Stimulated activated CD8-positive, alpha-beta memory T cell treated with anti-CD3 and anti-CD28 coated beads, Interleukin-15, amount 100 ng/mL, for 48 hours (primary cell): ENCODE data around the gene ACOT8.
A peak's percentile ranks its signal among the peaks of the same experiment; 100 is the strongest.
"Not testable (repeated sequence)": the region's sequence is repeated elsewhere in the genome, so short reads cannot be mapped to it uniquely, and the experiment has no call there.

Experiments used
- DNase-seq, 2 donors: peaks; one replicate each; pipeline ENCODE4 v3.0.0-alpha.2; 2020; ENCODE audit warnings: low read depth in 2 of 2

The ACOT8 gene

GRCh38 chr20:45853484-45853883 is 3.7 kb downstream of the ACOT8 start:
- DNase-seq = no peak

- DNase-seq = no peak
These were observed 4.9 kb downstream of the ACOT8 start for GRCh38 chr20:45852326-45852725.

- no peak for DNase-seq
These were observed 5.7 kb downstream of the ACOT8 start for GRCh38 chr20:45851501-45851900.

GRCh38 chr20:45850926-45851325 is 6.3 kb downstream of the ACOT8 start:
- DNase-seq = no peak

GRCh38 chr20:45850238-45850637 is 7.0 kb downstream of the ACOT8 start:
- DNase-seq = no peak

- no peak for DNase-seq
These were observed 8.1 kb downstream of the ACOT8 start for GRCh38 chr20:45848969-45849582.

GRCh38 chr20:45848421-45848820 is 8.8 kb downstream of the ACOT8 start:
- no peak for DNase-seq

GRCh38 chr20:45845452-45845851 is 11.7 kb downstream of the ACOT8 start:
- DNase-seq = no peak

GRCh38 chr20:45843506-45843905 is 13.7 kb downstream of the ACOT8 start:
- DNase-seq = no peak

GRCh38 chr20:45842169-45842812 is 14.9 kb downstream of the ACOT8 start:
- no peak for DNase-seq

GRCh38 chr20:45841407-45842129 is 15.6 kb downstream of the ACOT8 start:
- DNase-seq = no peak

- no peak for DNase-seq
These were observed 16.4 kb downstream of the ACOT8 start for GRCh38 chr20:45840700-45841198.

GRCh38 chr20:45836841-45837240 is 20.4 kb downstream of the ACOT8 start:
- DNase-seq = no peak

GRCh38 chr20:45835825-45836224 is 21.4 kb downstream of the ACOT8 start:
- no peak for DNase-seq

- no peak for DNase-seq
These were observed 21.8 kb downstream of the ACOT8 start for GRCh38 chr20:45835329-45835765.

GRCh38 chr20:45834797-45835161 is 22.4 kb downstream of the ACOT8 start:
- no peak for DNase-seq

- peak in 1 of 2 donors; percentile 35 for DNase-seq
These were observed 23.1 kb downstream of the ACOT8 start for GRCh38 chr20:45833883-45834796.

GRCh38 chr20:45833030-45833882 is 23.9 kb downstream of the ACOT8 start, which contains the start of gene SNX21:
TSS of gene SNX21 (plus strand) at chr20:45833799. CDS start at chr20:45833920, 121 bp downstream.
- DNase-seq = no peak

GRCh38 chr20:45832619-45833018 is 24.6 kb downstream of the ACOT8 start:
- DNase-seq = no peak

GRCh38 chr20:45829673-45830106 is 27.5 kb downstream of the ACOT8 start:
- not testable (repeated sequence) for DNase-seq

- DNase-seq = no peak
These were observed 28.6 kb downstream of the ACOT8 start for GRCh38 chr20:45828589-45828988.
